ENCODE data around the gene CXCR6.

CXCR6 gene

DNA sequence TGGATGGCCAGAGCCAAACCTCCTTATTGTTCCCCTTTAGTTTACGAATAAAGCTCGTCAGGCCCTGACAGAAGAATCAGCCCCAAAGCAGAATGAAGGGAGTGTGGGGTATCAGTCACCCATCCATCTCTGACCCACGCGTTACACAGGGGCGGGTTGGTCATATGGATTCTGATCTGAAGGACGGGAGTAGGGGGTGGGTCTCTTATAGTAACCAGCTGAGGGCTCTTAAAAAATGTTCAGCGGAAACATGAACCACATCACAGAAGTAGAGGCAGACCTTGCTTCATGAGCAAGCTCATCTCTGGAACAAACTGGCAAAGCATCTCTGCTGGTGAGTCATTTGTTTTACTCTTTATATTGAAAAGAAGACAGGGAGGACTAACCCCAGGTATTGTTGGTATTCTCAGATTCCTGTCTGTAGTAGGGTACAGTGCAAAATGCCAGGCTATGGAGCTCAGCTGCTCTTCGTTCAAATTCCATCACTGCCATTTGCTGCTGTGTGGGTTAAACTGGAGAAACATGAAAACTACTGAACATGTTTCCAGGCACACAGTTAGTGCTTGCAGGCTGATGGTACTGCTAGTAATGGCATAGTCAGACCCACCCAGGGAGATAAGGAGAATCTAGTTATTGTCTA lies at the start of gene CXCR6:
Gene CXCR6 (plus strand): TSS at position 258 of the 640 bp plus-strand sequence. CDS start 3,018 bp downstream, outside the sequence.
- no peak for DNase-seq

DNA sequence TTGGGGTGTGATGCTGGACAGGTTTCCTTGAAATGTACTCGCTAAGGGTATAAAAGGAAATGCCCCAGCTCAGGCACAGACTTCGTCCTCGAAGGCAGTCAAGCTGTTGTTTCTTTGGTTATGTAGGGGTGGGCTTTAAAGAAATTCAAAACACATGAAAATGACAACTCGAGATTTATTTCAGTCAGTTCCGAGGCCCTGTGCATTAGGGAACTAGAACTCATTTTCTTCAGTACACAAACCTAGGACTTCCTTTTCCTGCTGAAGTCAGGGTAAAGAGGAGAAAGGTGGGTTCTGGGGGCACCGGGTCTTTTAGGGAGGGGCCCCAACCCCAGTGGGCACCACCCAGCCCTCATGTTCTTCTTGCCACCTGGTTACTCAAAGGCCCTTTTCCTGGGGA lies 49.2 kb upstream of the CXCR6 start:
- no peak for DNase-seq

DNA sequence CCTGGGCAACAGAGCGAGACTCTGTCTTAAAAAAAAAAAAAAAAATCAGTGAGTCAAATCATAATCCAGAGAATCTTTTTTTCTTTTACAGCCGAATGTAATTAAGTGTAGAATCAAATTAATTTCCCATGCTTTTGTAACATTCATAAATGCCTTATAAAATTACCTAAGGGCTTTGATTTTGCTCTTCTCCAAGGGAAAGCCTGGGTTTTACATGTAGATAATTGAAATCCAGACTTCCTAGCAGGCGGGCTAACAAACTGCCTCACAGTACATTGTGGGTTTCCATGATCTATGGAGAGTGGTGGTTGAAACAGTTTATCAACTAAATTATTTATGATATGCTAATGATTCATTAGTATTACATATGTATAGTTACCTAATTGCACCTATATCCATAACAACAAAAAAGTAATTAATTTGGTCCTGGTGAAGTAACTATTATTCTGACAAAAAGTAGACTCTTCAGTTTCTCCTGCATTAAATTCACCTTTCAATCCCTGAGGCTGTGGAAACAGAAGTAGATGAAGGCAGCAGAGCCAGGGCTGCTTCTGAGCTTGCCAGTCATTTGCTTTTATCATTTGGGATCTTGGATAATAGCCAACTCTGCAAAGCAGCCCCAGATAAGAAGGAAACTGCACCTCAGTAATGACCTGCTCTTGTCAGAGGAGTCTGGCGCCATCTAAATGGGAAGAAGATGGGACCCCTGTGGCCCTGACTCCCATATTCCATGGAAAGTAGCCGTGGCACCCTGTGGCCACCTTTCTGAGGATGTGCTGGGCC lies 47.4 kb upstream of the CXCR6 start:
- DNase-seq: no peak

DNA sequence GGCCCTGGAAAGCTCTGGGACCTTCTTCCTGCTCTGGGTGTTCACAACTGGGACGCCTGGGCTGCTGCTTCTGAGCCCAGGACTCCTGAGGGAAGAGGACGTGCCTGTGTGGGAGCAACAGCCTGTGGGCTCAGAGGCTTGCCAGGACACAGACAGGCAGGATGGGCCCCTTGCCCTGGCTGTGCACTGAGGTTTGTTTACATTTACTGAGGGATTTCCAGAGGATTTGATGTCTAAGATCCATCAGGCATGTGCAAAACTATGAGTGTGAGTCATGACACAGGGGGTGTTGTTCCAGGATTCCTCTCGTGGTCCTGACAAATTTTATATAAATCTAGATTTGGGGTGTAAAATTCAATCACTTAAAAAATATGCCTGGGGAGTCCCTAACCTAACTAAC lies 46.3 kb upstream of the CXCR6 start:
- DNase-seq: no peak

DNA sequence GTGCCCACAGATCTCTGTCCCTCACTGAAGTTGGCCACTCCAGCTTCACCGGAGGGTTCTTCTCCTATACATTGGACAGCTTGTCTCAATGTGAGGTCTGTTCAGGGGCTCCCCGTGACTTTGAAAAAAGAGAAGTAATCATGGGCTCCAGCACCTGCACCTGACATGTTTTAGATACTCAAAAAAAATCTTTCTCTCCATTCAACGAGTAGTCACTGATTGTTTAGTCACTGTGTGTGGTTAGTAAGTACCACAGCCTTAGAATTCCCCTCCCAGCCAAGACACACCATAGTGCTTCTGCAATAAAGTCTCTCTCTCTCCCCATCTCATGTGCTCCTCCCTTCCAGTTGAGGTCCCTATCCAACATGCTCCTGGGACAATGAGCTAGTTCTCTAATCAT lies 38.3 kb upstream of the CXCR6 start:
- DNase-seq: no peak

DNA sequence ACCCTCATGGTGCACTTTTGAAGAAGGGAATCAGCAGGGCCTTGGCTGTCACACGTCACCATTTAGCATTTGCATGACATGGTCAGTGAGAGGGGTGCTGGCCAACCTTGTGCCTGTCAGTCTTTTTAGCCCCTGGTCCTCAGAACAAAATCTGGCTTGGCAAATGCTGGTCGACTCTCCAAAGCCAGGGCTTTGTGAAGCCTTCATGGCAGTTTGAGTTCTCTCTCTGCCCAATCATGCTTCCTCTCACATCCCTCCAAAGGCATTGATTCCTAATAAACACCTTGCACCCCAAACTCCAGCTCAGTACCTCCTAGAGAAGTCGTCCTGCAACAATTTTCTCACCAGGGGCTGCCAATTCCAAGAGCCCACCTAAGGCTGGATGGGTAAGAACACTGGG lies 37.5 kb upstream of the CXCR6 start:
- no peak for DNase-seq

DNA sequence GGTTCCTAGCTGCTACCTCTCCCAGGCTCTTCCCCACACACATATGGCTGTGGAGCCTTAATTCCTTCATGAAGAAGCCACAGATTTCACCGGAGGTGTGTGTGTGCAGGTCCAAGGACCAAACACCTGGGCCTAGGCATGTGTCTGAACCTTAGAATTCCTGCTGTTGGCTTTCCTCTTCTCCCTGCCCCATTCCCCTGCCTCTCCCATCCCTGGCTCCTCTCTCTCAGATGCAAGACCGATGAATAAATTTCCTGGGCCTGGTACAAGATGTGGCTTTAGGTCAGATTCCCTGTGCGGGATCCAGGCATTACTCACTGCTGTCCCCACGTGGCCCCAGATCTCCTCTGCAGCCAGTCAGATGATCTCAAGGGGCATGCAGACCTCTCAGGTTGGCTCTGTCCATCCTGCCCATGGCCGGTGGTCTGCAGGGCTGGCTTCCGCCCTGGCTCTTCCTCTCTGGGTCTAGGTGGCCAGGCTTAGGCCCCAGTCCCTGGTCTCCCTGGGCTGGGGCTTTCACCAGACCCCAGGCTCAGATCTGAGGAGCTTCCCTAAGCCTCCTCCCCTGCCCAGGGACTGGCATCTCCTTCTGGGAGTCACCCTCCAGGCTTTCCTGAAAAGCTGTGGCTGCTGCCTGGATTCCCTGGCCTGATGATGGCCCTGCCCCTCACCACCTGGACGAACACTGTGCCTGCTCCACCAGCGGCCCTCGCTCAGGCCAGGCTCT lies 36.4 kb upstream of the CXCR6 start:
- DNase-seq: no peak

DNA sequence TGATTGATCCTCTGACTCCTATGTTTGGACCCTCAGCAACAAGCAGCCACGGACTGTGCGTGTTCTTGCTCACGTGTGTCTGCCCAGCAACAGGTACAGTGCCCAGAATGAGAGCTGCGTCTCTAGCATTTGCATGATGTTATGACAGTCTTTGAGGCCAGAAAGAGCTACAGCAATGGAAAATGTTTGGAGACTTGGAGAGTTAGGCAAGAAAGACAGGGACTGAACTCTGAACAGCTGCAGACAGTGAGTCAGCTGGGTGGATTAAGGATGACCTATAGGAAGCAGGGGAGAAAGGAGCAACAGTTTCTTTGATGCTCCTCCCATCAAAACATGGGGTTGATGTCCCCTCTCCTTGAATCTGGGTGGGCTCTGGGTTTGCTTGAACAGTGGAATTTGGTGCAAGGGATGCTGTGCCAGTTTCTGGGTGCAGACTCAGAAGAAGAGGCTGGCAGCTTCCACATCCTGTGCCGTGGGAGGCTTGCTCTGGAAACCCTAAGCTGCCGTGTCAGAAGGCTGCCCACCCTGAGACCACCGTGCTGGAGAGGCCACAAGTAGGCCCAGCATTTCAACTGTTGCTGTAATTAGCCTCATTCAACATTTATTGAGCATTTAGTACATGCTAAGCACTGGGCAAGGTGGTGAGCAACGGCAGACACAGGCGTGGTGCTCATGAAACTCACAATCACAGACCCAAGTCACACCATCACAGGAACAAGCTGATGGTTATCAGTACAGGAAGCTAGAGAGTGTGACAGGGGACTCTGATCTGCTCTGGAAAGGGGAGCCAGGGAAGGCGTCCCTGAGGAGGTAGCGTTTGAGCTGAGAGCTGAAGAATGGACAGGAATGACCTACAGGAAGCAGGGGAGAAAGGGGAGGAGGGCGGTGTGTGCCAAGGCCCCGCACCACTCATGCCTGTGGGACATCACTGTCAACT lies 35.2 kb upstream of the CXCR6 start:
- no peak for DNase-seq

DNA sequence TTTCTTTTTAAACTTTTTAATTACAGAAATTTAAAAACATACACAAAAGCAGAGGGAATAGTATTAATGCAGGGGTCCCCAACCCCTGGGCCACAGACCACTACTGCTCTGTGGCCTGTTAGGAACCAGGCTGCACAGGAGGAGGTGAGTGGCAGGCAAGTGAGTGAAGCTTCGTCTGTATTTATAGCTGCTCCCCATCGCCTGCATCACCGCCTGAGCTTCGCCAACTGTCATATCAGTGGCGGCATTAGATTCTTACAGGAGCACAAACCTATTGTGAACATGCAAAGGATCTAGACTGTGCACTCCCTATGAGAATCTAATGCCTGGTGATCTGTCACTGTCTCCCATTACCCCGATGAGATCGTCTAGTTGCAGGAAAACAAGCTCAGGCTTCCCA lies 34.5 kb upstream of the CXCR6 start:
- no peak for DNase-seq

DNA sequence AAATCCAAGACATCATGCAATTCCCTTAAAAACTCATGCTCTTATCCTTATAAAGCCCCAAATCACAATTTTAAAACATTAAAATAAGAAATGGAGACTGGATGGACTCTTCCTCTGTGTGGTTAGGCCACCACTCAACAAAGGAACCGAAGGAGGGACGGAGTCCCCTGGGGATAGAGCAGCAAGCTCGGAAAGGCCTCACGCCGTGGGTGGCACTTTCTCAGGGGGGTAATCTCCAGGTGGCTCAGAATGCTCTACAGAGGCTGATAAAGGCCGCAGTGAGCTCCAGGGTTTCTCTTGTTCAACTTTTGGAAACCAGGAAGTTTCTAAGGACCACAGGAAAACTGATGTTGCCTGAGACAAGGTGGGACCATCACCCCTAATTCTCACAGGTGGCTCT lies 33.7 kb upstream of the CXCR6 start:
- DNase-seq: no peak

DNA sequence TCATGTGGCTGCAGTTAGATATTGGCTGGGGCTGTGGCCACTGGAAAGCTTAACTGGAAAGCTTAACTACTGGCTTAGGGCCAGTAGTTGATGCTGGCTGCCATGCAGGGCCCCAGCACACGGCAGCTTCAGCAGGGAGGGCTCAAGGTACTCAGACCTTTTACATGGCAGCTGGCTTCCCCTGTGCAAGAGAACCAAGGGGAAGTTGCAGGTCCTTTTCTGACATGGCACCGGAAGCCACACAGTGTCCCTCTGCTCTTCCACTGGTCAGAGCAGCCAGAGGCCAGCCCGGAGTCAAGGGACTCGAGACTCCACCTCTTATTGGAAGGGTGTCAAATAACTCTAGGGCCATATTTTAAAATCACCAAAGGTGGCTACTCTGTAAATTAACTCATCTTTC lies 32.4 kb upstream of the CXCR6 start:
- no peak for DNase-seq

DNA sequence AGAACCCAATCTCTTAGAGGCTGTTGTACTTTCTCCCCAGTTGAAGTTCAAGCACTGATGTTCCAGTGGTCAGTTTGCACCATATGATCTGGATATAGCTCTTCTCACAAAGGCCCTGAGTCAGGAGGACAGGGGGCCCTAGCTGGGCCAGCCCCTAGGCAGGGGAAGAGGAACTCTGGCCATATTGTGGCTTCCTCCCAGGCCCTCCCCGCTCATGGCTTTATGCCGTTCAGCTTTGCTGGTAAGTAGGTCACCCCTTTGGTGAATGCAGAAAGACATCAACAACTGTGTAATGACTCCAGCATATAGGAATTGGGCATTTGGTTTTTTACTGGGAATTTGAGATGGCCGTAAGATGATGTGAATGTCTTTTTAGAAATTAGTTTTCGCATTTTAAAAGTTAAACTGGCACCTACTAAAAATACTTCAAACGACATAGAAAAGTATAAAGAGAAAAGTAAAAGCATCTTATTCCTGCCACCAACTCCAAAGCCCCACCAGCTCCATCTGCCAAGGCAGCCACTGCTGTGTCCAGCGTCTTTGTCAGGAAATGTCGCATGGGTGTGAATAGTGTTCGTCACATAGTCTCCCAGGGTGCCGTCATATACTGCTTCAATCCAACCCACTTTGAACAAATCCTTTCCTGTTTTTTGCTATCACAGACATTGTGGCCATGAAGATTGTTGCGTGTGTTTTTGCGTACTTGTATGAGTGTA lies 31.6 kb upstream of the CXCR6 start:
- DNase-seq: no peak

DNA sequence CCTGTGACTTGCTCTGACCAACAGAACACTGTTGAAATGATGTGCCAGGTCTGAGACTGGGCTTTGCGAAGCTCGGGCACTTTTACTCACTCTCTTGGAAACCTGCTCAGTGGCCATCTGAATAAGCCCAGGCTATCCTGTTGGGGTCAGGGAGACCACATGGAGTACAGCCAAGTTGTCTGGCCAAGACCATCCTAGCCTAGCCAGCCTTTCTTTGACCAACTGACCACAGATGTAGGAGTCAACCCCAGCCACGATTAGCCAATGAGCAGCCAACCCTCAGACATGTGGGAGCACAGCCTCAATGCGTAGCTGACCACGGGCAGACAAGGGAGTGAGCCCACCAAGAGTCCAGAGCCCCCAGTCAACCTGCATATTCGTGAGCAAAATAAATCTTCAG lies 30.8 kb upstream of the CXCR6 start:
- no peak for DNase-seq

DNA sequence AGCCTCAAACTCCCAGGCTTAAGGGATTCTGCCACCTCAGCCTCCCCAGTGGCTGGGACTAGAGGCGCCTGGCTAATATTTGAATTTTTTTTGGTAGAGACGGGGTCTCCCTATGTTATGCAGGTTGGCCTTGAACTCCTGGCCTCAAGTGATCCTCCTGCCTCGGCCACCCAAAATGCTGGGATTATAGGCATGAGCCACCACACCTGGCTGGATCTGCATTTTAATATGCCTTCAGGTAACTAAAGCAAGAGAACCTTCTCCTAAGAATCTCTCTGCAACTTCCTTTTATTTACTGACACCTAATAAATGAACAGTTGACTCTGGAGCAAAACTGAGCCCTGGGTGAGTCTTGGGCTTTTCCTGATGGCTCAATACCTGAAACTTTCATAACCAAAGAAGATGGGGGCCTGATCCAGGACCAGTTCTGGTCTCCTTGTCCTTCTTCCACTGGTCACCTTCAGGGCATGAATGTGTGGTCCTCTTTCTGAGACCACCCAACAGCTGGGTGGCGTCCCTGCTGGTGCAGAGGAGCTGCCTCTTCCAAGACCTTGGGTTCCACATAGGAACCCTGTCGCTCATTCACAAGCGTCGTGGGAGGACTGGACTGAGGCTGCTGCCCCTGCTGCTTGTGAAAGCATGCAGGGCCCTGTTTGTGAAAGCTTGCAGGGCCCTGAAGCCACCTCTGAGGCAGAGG lies 28.8 kb upstream of the CXCR6 start:
- no peak for DNase-seq

DNA sequence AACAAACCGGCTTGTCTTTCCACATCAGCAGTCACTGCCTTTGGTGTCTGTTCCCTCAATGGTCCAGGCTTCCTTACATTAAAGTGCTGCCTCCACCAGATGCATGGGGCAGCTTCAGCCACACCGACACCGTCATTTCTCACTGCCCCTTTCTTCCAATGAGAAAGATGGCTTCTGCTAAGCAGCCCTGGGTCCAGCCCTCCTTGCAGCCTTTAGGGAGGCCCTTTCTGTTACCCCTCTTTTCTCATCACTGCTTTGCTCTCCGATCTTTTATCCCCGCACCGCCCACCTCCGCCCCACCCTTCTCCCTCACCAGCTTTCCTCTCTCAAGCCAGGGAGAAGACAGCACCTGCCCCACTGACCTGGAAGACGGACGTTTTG lies 28.2 kb upstream of the CXCR6 start:
- no peak for DNase-seq

DNA sequence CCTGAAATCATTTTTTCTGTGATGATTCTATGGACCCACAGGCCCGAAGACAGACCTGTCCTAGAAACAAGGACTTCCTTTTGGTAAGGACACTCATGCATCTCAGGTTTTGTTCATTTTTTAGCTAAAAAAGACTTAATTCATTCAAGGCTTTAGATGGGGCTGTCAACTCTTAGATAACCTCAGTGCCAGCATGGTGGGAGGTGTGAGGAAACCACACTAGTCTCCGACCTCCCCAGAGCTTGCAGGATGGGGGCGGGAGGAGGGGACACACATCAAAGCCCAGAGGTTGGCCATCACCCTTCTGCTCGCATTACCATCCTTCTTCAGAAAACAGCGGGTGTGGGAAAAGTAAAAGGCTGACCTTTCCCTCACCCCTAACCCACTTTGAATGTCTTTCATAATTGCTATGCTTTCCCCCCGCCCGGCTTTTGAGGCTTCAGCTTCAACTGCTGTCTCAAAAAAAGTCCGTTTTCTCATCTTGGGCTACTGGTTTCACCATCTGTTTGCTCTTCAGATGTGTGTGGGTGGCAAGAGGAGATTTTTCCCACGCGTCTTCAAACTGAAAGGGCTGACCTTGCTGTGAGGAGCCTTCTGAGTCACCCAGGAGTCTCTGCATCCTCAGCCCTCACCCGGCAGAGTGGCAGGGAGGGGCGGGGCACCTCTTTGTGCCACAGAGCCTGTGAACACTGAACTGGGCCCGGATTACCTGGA lies 27.6 kb upstream of the CXCR6 start:
- DNase-seq: peak; percentile 71

DNA sequence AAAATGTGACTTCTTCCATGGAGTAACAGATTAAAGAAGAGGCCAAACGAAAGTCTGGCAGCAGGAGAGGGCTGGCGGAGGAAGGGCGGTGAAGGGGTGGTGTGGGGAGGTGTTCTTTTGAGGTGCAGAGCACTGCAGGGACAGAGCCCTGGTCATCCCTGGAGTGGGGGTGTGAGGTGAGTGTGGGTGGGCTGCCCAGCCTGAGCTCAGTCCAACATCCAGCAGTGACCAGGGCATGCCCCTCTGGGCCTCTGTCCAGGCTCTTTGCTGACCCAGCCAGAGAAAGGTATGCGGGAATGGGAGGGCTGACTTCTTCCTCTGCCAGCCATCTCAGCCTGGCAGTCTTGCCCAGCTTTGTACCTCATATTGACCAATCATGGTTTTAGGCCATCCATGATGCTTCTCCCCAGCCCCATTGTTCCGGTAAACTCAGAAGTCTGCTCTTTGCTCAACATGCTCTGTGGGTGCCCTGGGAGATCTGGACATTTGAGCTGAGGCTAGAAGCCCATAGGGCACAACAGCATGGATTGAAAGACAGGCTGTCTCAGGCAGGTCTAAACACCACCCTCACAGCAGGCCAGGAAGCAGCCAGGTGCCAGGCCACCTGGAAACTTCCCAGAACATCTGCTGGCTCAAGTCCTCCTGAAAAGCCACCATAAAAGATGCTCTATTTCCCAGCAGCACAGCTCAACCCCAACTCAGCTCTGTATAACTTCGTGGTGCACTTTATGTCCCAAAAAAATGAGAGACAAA lies 25.9 kb upstream of the CXCR6 start:
- no peak for DNase-seq

DNA sequence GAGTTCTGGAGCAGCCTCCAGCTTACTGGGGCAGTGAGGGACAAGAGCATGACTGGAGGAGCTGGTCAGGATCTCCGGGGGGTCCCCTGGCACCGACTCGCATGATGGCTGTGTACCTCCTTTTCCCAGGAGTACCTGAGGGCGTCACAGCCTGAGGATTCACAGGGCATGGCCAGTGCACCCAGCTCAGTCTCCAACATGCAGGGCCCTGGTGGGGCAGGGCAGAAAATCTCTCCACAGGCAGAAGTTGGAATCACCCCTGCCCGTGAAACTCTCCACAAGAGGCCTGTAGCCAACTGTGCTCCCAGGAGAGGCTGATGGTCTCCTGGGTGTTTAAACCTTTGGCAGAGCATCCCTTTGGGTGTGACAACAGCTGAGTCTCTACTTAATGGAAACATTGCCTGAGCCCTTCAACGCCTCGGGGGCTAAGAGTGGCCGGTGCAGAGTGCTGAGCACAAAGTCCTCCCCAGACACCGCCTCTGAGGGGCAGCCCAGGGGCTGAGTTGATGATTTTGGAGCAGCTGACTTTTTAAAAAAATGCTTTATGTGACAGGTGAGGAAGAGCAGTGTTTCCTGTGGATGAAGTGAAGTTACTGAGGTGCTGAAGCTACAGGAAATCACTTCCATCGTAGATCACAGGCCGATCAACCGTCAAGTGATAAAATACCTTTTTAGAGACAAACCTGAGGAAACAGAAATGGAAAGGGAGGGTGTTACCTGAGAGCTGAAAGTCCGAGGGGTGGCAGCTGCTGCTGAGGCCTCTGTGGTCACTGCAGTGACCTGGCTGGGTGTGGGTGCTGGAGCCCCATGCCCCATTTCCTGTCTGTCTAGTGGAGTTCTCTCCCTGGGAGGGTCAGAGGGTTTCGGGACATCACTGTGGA lies 21.9 kb upstream of the CXCR6 start:
- no peak for DNase-seq

DNA sequence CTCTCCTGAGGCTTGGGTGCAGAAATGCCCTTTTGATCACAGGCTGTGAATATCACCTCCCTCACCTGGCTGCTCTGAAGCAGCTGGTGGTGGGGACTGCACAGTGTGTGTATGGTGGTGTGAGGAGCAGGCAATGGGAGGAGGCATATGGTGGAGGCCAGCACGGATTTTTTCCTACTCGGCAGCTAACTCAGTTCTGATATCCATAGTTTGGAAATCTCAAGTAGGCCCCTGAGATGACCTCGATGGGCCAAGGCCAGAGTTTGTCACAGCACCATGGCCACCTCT lies 21.3 kb upstream of the CXCR6 start:
- no peak for DNase-seq

Measured in activated CD4-positive, alpha-beta T cell treated with anti-CD3 and anti-CD28 coated beads, Interleukin-2, amount 50 U/mL, for 1 hour (primary cell).